ENCODE data around the gene CNR2.
A peak's percentile ranks its signal among the peaks of the same experiment; 100 is the strongest.

CNR2 gene

GRCh38 chr1:23916209-23917131 is 3.3 kb upstream of the CNR2 start (continued):
- TF ChIP-seq, protein P1, sequence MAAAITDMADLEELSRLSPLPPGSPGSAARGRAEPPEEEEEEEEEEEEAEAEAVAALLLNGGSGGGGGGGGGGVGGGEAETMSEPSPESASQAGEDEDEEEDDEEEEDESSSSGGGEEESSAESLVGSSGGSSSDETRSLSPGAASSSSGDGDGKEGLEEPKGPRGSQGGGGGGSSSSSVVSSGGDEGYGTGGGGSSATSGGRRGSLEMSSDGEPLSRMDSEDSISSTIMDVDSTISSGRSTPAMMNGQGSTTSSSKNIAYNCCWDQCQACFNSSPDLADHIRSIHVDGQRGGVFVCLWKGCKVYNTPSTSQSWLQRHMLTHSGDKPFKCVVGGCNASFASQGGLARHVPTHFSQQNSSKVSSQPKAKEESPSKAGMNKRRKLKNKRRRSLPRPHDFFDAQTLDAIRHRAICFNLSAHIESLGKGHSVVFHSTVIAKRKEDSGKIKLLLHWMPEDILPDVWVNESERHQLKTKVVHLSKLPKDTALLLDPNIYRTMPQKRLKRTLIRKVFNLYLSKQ (tag by site-specific recombination; IDR thresholded peaks at IDR 0.05; ENCODE audit: borderline replicate concordance): no peak
- TF ChIP-seq ZSCAN23 (tag by site-specific recombination; IDR thresholded peaks at IDR 0.05) (no peak), MYNN (tag by site-specific recombination; IDR thresholded peaks at IDR 0.05; ENCODE audit: borderline replicate concordance) (no peak), ZNF654 (tag by site-specific recombination; IDR thresholded peaks at IDR 0.05; ENCODE audit: low read depth) (peak; percentile 82), ZNF16 (tag by site-specific recombination; IDR thresholded peaks at IDR 0.05; ENCODE audit: low read depth) (no peak), PRDM6 (tag by site-specific recombination; IDR thresholded peaks at IDR 0.05) (no peak), ZNF596 (tag by site-specific recombination; IDR thresholded peaks at IDR 0.05) (no peak), GLI4 (tag by site-specific recombination; IDR thresholded peaks at IDR 0.05) (no peak), ZNF280D (tag by site-specific recombination; IDR thresholded peaks at IDR 0.05) (no peak), ZNF571 (tag by site-specific recombination; IDR thresholded peaks at IDR 0.05) (no peak), ZNF529 (tag by site-specific recombination; IDR thresholded peaks at IDR 0.05; ENCODE audit: insufficient replicate concordance) (no peak), ZNF791 (tag by site-specific recombination; IDR thresholded peaks at IDR 0.05) (no peak), ZNF660 (tag by site-specific recombination; IDR thresholded peaks at IDR 0.05) (no peak), ZNF501 (tag by site-specific recombination; IDR thresholded peaks at IDR 0.05) (no peak), ZNF302 (tag by site-specific recombination; IDR thresholded peaks at IDR 0.05; ENCODE audit: low read depth) (no peak), HOXD13 (CRISPR knock-in tag; IDR thresholded peaks at IDR 0.05; ENCODE audit: borderline replicate concordance) (no peak), ZNF785 (tag by site-specific recombination; IDR thresholded peaks at IDR 0.05) (no peak), ZBTB48 (tag by site-specific recombination; IDR thresholded peaks at IDR 0.05) (no peak), ZSCAN16 (tag by site-specific recombination; IDR thresholded peaks at IDR 0.05) (no peak), ZNF155 (tag by site-specific recombination; IDR thresholded peaks at IDR 0.05) (no peak), OVOL3 (tag by site-specific recombination; IDR thresholded peaks at IDR 0.05) (no peak), ZFP69B (tag by site-specific recombination; IDR thresholded peaks at IDR 0.05) (peak; percentile 30; the same call in 1 of the 2 replicates), ZBTB20 (tag by site-specific recombination; IDR thresholded peaks at IDR 0.05) (peak; percentile 97), BCL11A (tag by site-specific recombination; IDR thresholded peaks at IDR 0.05; ENCODE audit: low read depth) (no peak), SETDB1 (IDR thresholded peaks at IDR 0.05; ENCODE audit: insufficient read length, low read length) (no peak), ZNF19 (tag by site-specific recombination; IDR thresholded peaks at IDR 0.05; ENCODE audit: low read depth) (no peak), ZNF626 (tag by site-specific recombination; IDR thresholded peaks at IDR 0.05) (no peak)
- TF ChIP-seq, protein P2, sequence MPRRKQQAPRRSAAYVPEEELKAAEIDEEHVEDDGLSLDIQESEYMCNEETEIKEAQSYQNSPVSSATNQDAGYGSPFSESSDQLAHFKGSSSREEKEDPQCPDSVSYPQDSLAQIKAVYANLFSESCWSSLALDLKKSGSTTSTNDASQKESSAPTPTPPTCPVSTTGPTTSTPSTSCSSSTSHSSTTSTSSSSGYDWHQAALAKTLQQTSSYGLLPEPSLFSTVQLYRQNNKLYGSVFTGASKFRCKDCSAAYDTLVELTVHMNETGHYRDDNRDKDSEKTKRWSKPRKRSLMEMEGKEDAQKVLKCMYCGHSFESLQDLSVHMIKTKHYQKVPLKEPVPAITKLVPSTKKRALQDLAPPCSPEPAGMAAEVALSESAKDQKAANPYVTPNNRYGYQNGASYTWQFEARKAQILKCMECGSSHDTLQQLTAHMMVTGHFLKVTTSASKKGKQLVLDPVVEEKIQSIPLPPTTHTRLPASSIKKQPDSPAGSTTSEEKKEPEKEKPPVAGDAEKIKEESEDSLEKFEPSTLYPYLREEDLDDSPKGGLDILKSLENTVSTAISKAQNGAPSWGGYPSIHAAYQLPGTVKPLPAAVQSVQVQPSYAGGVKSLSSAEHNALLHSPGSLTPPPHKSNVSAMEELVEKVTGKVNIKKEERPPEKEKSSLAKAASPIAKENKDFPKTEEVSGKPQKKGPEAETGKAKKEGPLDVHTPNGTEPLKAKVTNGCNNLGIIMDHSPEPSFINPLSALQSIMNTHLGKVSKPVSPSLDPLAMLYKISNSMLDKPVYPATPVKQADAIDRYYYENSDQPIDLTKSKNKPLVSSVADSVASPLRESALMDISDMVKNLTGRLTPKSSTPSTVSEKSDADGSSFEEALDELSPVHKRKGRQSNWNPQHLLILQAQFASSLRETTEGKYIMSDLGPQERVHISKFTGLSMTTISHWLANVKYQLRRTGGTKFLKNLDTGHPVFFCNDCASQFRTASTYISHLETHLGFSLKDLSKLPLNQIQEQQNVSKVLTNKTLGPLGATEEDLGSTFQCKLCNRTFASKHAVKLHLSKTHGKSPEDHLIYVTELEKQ (tag by site-specific recombination; IDR thresholded peaks at IDR 0.05; ENCODE audit: borderline replicate concordance): no peak
- TF ChIP-seq, protein P3, sequence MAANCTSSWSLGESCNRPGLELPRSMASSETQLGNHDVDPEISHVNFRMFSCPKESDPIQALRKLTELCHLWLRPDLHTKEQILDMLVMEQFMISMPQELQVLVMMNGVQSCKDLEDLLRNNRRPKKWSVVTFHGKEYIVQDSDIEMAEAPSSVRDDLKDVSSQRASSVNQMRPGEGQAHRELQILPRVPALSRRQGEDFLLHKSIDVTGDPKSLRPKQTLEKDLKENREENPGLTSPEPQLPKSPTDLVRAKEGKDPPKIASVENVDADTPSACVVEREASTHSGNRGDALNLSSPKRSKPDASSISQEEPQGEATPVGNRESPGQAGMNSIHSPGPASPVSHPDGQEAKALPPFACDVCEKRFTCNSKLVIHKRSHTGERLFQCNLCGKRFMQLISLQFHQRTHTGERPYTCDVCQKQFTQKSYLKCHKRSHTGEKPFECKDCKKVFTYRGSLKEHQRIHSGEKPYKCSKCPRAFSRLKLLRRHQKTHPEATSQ (tag by site-specific recombination; IDR thresholded peaks at IDR 0.05): no peak

Measured in HEK293 (cell line).